ENCODE results near the gene TRMT44.
"Not testable (repeated sequence)": the region's sequence is repeated elsewhere in the genome, so short reads cannot be mapped to it uniquely, and the experiment has no call there.

The TRMT44 gene

GRCh38 chr4:8440492-8441311 lies at the start of gene TRMT44, which contains the start of gene ACOX3:
Gene TRMT44, plus strand, starts transcription at chr4:8440777. Its CDS starts 46 bp downstream, at chr4:8440823.
Gene ACOX3, minus strand, starts transcription at chr4:8440723. Its CDS starts 24,202 bp downstream, at chr4:8416521.
- peak; percentile 90 for DNase-seq (ENCODE audit: low read depth)

GRCh38 chr4:8391071-8391470 lies 49.5 kb upstream of the TRMT44 start:
- DNase-seq (ENCODE audit: low read depth): no peak

DNA sequence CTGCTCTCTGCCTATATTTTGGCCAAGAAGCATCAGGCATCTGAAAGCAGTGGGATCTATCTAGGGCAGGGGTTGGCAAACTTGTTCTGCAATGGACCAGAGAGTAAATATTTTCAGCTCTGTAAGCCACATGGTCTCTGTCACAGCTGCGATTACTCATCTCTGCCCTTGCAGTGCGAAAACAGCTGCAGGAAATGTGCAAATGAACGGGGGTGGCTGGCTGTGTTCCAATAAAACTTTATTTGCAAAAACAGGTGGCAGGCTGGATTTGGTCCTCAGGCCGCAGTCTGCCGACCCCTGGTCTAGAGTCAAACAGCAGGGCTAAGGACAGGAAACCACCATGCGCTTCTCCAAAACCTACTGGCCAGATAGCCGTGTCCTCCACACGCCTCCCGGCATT lies 48.6 kb upstream of the TRMT44 start:
- DNase-seq (ENCODE audit: low read depth): no peak

DNA sequence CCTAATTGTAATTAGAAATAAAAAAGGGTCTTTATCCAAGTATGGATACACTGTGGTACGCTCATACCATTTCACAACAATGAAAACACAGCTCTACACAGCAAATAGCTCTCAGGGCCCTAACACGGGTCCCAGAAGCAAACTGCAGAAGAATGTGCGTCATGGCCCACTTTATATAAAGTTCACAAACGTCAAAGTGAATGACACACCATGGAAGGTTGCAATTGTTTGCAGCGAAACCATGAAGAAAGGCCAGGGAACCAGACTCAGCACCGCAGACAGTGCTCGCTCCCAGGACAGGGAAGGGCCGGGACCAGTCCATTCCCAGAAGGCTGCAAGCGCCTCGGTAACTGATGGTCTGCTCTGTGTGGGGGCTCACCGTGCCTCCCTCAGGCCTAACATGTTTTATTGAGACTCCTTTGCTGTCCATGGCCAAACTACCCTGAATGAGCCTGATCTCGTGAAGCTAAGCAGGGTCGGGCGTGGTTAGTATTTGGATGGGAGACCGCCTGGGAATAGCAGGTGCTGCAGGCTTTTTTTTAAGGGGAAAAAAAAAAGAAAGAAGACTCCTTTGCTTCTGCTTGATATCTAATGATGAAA lies 47.9 kb upstream of the TRMT44 start:
- no peak for DNase-seq (ENCODE audit: low read depth)

DNA sequence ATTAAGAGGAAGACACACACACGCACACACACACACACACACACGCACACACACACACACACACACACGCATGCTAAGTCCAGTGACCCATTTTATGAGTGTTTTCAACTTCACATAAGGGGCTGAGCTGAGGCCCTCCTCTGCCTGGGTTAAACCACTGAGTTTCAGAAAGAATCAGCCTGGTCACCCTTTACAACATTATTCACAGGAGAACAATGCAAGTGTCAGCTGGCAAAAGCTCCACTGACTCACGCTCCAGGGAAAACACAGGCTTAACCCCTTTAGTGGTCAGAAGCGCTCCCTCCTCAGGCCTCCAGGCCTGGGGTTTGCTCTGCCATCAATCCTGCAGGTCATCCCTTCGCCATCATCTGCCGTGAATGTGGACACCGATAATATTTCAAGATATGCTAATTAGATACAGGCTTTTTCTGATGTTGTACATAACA lies 47.0 kb upstream of the TRMT44 start:
- DNase-seq (ENCODE audit: low read depth): no peak

GRCh38 chr4:8394061-8394519 lies 46.5 kb upstream of the TRMT44 start:
- no peak for DNase-seq (ENCODE audit: low read depth)

DNA sequence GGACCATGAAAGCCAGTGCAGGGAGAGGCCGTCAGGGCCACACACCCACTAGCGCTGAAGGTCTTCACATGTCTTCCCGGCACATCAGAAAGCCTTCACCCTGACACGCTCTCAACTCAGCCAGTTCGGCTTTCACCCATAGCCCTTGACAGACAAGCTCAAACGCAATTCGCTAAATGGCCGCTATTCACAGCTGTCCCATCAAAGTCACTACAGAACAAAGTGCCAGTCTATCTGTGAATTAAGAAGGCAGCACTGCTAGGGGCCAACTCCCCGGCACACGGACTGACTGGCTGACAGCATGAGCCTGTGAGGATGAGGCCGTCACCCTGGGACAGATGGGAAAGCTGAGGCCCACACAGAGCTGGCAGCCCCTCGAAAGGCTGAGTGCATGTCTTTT lies 45.8 kb upstream of the TRMT44 start:
- no peak for DNase-seq (ENCODE audit: low read depth)

- DNase-seq (ENCODE audit: low read depth): no peak
These were observed 44.9 kb upstream of the TRMT44 start for GRCh38 chr4:8395504-8396296.

DNA sequence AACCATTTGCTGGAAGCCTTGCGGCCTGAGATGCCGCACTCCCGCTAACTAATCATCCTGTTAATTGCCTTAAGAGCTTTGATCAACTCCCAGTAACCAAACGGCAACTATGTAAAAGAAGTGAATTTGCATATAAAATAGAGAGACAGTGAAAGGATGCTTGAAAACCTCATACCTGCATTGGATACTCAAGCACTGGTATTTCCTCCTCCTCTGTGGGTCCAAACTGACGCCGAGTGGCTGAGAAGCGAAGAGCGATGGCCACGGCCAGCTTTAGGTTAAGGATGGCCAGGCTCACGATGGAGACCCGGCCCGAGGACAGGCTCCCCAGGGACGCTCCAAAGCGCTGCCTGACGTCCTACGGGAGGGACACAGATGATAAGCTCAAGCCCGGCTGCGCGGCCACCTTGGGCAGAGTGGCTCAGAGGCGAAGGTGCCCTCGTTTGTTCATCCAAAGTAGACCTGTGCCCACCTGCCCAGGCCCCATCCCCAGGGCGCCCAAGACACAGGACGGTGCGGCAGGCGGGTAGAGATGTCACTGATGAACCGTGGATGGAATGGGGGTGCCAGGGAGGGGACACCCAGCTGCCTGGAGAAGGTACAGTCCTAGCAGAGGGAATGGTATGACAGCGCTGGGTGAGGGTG lies 43.7 kb upstream of the TRMT44 start:
- DNase-seq (ENCODE audit: low read depth): no peak

DNA sequence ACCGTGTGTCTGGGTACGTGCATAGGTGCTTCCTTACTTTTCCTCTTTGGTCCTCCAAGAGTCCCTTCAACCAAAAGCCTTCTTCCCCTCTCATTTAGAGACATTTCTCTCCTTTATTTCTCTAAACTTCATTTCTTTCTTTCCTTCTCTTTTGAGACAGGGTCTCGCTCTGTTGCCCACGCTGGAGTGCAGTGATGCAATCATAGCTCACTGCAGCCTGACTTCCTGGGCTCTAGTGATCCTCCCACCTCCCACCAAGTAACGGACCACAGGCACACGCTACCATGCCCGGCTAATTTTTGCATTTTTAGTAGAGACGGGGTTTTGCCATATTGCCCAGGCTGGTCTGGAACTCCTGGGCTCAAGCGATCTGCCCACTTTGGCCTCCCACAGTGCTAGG lies 42.2 kb upstream of the TRMT44 start:
- no peak for DNase-seq (ENCODE audit: low read depth)

DNA sequence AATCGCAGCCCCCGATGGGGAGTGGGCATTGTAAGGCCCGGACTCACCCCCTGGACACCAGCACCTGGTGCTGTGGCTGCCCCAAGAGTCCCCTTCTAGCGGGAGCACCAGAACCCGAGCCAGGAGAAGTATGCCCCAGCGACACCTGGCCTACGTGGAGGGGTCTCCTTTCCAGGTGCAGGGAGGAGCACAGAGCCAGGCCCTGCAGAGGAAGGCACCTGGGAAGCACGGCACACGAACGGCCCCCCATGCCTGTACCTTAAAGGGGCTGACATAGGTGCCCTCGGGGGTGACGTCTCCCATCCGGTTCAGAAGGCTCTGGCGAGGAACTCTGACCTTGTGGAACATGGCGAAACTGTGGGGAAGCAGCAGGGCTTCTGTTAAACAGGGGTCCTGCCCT lies 41.3 kb upstream of the TRMT44 start:
- DNase-seq (ENCODE audit: low read depth): no peak

DNA sequence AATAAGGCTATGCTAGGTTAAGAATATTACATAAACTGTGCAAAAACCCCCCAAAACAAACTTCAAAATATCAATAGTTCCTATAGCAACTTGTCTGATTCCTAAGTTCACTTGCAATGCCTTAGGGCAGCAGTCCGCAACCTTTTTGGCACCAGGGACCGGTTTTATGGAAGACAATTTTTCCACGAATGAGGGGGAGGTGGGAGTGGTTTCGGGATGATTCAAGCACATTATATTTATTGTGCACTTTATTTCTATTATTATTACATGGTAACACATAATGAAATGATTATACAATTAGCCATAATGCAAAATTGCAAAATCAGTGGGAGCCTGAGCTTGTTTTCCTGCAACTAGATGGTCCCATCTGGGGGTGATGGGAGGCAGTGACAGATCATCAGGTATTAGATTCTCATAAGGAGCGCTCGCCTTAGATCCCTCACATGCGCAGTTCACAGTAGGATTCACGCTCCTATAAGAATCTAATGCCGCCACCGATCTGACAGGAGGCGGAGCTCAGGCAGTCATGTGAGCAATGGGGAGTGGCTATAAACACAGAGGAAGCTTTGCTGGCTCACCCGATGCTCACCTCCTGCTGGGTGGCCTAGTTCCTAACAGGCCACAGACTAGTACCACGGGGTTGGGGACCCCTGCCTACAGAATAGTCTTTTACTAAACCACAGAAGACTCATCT lies 39.8 kb upstream of the TRMT44 start:
- DNase-seq (ENCODE audit: low read depth): no peak

- no peak for DNase-seq (ENCODE audit: low read depth)
These were observed 38.9 kb upstream of the TRMT44 start for GRCh38 chr4:8401665-8402064.

DNA sequence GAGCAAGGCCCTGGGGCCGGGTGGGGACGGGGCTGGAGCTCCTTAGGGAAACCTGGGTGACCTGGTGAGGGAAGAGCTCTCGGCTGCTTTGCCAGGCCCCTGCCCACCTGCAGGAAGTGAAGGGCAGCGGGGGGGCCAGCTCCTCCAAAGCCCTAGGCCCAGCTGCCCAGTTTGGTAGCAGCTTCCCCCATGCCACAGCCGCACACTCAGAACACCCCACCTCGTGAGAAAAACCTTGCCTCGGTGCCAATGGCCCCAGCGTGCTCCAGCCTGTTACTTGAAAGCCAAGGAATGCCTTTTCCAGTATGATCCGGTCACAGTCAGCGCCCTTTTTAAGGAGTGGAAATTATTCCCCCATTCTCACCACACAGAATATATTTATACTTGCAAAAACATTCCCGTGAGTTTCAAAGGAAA lies 38.4 kb upstream of the TRMT44 start:
- no peak for DNase-seq (ENCODE audit: low read depth)

GRCh38 chr4:8402640-8403039 lies 37.9 kb upstream of the TRMT44 start:
- no peak for DNase-seq (ENCODE audit: low read depth)

DNA sequence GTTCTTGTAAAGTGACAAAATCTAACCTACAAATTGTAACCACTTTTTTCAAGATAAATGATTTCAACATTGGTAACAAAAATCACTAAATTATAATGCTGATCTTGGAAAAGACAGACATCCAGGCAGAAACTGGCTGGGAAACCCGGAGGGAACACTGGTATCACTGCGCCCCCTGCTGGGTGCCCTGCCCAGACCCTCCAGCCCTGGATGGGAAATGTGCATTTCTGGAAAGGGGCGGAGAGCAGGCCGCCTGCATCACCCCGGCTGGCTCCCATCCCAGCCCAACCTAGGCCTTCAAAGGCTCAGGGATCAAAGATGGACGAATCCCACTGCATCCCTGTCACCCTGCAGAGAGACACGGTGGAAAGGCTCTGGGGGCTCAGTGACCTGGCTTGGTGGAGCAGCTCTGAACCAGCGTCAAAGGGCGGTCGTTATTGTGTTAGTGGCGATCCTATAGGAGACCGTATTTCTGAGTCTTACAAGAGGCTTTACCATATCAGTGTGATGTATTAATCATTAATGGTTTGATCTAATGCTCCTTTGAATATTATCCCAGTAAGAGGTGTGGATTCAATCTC lies 37.3 kb upstream of the TRMT44 start:
- peak; percentile 24 for DNase-seq (ENCODE audit: low read depth)

DNA sequence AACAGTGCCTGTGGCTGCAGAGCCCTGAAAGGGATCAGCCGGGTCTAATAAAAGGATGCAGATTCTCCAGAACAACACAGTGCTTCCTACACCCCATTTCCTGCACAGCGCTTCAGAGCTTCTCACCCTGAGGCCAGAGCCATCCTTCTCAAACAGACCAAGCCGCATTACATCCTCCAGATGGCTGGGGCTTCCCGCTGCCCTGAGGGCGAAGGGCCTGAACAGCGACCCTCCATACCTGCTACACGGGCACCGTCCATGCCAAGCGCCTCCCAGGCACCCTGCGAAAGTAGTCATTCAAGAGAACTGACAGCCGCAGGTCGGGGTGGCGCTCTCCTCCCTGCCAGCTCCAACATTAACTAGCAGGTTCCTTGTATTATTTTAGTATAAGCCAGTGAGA lies 36.6 kb upstream of the TRMT44 start:
- no peak for DNase-seq (ENCODE audit: low read depth)

GRCh38 chr4:8404791-8405515 lies 35.6 kb upstream of the TRMT44 start:
- DNase-seq (ENCODE audit: low read depth): no peak

DNA sequence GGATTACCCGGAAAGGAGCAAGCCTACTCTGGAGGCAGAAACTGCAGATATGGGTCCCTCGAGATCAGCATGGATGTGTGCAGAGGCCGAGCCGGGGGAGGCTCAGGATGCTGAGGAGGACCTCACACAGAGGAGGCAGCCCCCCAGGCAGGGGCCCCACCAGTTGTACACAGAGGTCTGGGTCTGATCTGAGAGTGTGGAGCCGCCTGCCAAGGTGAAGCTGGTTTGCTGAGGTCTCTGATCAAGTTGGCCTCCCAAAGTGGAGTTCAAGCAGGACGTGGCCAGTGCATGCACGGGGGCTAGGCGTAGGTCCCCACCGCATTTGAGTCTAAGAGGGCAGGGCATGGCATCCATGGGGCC lies 35.1 kb upstream of the TRMT44 start:
- DNase-seq (ENCODE audit: low read depth): no peak

GRCh38 chr4:8406887-8407286 lies 33.7 kb upstream of the TRMT44 start:
- not testable (repeated sequence) for DNase-seq (ENCODE audit: low read depth)

GRCh38 chr4:8407316-8407715 lies 33.3 kb upstream of the TRMT44 start:
- DNase-seq (ENCODE audit: low read depth): no peak

Data from stimulated activated CD8-positive, alpha-beta memory T cell treated with anti-CD3 and anti-CD28 coated beads, Interleukin-12 subunit alpha, Interleukin-12 subunit beta, amount 100 ng/mL, for 1 hour (primary cell).